Measurements from ENCODE around the gene ACSL5. TPM values are rescaled to one million over a fixed set of nuclear protein-coding genes. Genes with fewer than 3 reads are reported as not detected.
"Not testable (repeated sequence)": the region's sequence is repeated elsewhere in the genome, so short reads cannot be mapped to it uniquely, and the experiment has no call there.

ACSL5 gene
- total RNA-seq, 1 donor from 2014 or later, result 5.8 TPM

DNA sequence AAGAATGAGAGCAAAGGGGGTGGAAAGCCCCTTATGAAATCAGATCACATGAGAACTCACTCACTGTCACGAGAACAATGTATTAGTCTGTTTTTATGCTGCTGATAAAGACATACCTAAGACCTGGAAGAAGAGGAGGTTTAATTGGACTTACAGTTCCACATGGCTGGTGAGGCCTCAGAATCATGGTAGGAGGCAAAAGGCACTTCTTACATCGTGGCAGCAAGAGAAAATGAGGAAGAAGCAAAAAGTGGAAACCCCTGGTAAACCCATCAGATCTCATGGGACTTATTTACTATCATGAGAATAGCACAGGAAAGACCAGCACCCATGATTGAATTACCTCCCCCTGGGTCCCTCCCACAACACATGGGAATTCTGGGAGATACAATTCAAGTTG, 32.9 kb downstream of the ACSL5 start:
- DNase-seq (ENCODE audit: low read depth), result not testable (repeated sequence)

DNA sequence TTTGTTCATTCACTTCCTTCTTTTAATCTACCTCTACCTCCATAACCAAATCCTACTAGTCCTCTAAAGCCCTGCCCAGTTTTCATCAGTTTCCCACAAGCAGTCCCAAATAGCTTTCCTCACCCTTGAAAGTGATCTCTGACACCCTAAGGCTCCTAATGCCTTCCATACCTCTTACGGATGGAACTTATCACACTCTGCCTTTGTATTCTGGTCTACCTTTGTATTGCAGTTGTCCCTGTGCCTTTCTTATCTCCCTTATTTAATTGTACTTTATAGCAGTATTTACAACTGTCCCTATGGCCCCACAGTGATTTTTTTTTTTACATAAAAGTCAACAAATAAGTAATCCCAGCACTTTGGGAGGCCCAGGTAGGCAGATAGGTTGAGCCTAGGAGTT, 33.8 kb downstream of the ACSL5 start:
- DNase-seq (ENCODE audit: low read depth), result no peak

DNA sequence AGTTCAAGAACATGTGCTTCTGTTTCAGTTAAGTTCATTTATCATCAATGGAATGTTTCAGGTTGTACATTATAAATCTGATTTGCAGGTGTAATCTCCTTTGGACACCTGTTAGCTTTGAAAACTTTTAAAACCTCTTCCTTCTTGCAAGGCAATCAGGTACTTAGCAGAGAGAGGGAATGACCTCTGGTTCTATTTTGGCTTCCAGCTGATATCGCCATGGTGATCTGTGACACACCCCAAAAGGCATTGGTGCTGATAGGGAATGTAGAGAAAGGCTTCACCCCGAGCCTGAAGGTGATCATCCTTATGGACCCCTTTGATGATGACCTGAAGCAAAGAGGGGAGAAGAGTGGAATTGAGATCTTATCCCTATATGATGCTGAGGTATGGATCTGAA, 35.4 kb downstream of the ACSL5 start:
- no peak for DNase-seq (ENCODE audit: low read depth)

DNA sequence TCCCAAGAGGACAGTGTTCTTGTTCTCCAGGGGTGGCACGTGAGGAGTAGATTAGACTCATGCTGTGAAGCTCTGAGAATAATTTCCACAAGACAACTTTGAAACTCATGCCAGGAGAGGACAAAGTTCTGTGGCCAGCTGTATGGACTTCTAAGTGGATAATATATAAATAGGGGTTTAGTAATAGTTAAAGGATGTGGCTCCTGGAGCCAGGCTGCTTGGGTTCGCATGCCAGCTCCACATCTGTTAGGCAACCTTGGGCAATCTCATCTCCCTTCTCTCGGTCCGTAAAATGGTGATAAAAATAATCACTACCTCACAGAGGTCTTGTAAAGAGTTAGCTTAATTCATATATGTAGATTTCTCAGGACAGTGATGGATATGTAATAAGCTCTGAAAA, 35.8 kb downstream of the ACSL5 start:
- DNase-seq (ENCODE audit: low read depth), result no peak

GRCh38 chr10:112412696-112413095, 38.8 kb downstream of the ACSL5 start:
- DNase-seq (ENCODE audit: low read depth), result no peak

DNA sequence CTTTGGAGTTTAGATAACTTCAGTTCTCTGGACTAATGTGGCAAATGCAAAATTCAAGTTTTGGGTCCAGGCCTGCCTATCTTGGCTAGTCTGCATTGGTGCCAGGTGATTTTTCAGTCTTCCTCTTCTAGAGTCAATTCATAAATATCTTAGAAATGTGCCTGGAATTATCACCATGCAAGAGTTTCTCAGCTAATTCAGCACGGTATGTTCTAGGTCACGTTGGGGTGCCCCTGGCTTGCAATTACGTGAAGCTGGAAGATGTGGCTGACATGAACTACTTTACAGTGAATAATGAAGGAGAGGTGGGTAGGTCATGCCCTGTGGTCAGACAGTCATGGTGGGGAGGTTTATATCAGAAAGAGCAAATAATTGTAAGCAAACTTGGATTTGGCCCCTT, 47.8 kb downstream of the ACSL5 start:
- DNase-seq (ENCODE audit: low read depth), result no peak

- DNase-seq (ENCODE audit: low read depth), result no peak
Measured at GRCh38 chr10:112424651-112425050, 50.7 kb downstream of the ACSL5 start.

DNA sequence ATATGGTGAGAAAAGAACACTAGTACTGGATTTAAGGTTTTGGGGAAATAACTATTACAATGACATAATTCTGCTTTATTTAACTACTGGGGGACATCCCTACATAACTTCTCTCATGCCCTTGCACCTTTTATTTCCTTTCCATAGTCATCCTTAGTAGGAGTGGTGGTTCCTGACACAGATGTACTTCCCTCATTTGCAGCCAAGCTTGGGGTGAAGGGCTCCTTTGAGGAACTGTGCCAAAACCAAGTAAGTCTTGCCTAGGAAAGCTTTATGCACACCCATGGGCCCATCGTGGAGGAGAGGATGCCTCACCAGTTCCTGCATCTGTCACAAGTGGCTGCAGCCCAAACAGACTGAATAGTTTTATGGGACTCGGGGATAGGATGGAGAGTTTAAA, 52.2 kb downstream of the ACSL5 start:
- DNase-seq (ENCODE audit: low read depth), result no peak

GRCh38 chr10:112429147-112429546, 55.2 kb downstream of the ACSL5 start:
- no peak for DNase-seq (ENCODE audit: low read depth)

GRCh38 chr10:112429654-112430230, 55.8 kb downstream of the ACSL5 start:
- DNase-seq (ENCODE audit: low read depth), result no peak

GRCh38 chr10:112433136-112433535, 59.2 kb downstream of the ACSL5 start:
- DNase-seq (ENCODE audit: low read depth), result no peak

DNA sequence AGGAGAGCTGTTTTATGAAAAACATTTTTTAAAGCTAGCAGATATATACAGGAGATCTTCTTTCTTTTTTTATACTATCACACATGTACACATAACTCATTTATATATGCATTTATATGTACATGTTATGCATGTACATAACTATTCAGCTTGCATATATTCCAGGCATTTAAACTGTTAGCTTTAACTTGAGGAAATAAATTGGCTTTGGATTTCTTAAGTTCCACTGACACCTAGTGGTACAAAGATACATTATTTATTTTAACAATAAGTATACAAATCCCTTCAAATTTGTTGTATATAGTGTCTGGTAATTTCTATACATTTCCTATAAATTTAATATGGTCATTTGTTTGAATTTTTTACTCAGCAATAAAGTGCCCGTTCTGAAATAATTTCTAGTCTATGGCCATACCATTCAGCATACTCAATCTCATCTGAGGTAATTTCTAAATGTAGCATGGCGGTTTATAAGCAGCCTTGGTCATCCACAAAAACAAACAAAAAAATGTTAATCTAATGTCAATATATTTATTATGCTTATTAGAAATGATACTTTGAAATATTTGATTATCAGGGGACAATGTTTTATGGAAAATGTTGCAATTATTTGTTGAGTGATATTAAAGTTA, 61.2 kb downstream of the ACSL5 start:
- peak; percentile 80 for DNase-seq (ENCODE audit: low read depth)

GRCh38 chr10:112438356-112438755, 64.4 kb downstream of the ACSL5 start:
- DNase-seq (ENCODE audit: low read depth), result no peak

GRCh38 chr10:112441520-112441919, 67.6 kb downstream of the ACSL5 start:
- DNase-seq (ENCODE audit: low read depth), result no peak

DNA sequence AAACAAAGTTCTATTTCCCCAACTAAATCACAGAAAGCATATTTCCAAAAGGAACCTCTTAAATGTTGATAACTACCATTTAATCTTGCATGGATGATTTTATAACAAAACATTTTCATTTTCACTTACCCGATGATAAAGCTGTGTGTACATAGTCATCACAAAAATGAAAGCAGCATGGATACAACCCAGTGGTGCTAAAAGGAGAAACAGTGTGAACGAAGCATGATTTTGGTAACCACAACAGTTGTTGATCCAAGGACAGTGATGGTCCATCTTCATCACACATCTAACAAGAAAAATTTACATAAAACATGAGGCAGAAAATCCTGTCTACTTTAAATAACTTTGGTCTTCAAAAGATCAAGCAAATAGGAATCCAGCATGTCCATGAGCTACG, 68.1 kb downstream of the ACSL5 start:
- no peak for DNase-seq (ENCODE audit: low read depth)

DNA sequence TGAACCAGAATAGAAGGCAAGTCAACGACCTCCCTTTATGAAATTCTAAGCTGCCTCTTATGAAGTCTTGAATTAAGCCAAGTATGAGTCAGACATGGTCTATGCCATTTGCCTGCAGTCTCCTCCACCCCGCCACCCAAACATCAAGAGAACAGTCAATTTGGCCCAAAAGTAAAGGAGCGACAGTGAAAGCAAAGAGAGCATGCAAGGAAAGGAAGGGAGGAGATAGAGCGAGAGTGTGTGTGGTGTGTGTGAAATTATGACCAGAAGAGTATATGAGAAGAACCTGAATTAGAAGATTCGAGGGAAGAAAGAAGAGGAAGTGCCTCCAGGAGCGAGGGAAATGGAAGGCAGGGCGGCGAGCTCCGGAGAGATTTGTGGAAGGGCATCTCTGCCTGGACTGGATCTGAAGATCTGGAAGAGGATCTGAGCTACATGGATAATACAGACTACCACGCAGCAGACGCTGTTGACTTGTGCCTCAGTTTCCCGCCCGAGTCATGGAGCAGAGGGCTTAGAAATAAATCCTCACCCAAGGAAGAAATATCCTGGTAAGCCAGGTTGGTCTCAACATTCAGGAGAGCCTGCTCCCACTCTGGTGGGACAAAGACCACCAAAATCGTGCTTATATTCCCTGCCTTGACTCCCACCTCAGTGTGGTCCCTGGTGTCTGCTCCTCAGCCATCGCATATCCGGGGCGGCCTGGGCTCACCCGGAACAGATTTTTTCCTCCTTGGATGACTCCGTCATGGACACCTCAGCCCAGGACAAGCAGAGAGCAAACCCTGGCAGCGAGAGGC, 72.3 kb downstream of the ACSL5 start:
- DNase-seq (ENCODE audit: low read depth), result peak; percentile 40

DNA sequence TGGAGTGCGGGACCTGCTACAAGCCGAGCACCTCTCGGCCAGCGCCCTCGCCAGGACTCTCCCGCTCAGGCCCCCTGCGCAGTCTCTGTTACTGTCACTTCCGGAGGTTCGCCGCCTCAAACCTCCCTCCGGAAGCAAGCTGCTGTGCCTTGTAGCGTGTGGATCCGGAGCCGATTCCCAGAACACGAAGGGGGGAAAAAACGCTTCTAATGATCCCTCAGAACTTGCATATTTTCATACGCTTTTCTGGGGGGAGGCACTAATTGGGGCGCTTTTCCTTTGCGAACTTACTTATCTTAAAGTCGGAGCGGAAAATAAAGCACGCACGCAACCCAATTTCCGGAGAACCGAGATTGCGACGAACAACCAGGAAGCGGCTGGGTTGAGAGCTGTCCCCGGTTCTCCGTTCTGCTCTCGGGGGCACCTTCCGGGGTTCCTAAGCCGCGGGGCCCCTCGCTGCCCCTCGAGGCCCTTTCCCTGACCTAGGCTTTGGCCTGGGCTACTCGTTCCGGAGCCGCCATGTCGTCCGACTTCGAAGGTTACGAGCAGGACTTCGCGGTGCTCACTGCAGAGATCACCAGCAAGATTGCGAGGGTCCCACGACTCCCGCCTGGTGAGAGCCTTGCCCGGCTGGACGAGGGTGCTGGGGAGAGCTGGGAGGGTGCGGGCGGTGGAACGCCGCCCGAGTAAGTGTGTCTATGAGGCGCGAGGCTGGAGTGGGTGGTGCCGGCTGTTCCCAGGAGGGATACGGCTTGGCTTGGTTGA, 73.1 kb downstream of the ACSL5 start, which contains the start of the genes VTI1A and ZDHHC6:
Gene VTI1A, plus strand, starts transcription at position 361 of the 765 bp plus-strand sequence. Its CDS starts 159 bp downstream, at position 520.
Gene ZDHHC6, minus strand, starts transcription at position 60 of the 765 bp plus-strand sequence. CDS start 1,478 bp downstream, outside the sequence.
- peak; percentile 67 for DNase-seq (ENCODE audit: low read depth)

- peak; percentile 10 for DNase-seq (ENCODE audit: low read depth)
Measured at GRCh38 chr10:112447620-112447928, 73.7 kb downstream of the ACSL5 start.

- DNase-seq (ENCODE audit: low read depth), result no peak
Measured at GRCh38 chr10:112448888-112449287, 75.0 kb downstream of the ACSL5 start.

GRCh38 chr10:112454910-112455779, 81.2 kb downstream of the ACSL5 start:
- DNase-seq (ENCODE audit: low read depth), result no peak

DNA sequence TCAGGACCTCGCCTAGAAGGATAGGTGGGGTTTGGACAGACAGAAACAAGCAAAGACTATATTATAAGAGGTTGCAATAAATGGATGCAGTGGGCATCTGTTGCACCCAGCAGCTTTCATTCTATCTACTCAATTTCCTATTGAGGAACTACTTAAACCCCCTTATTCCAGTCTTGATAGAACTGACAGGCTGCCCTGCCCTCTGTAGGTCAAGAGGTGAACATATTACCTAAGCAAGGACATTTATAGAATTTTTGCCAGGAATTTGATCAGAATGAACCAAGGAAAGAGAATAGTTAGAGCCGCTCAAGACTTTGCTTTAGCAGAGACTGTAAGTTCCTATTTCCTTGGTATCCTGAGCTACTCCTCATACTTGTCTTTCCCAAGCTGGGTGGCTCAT, 82.6 kb downstream of the ACSL5 start:
- no peak for DNase-seq (ENCODE audit: low read depth)
